DMS153 (cell line): ENCODE measurements around the gene DISP3.
"Not testable (repeated sequence)": the region's sequence is repeated elsewhere in the genome, so short reads cannot be mapped to it uniquely, and the experiment has no call there.

ENCODE experiments used
- DNase-seq: peaks from one replicate; lab custom pipeline; 2025; lab: John Stamatoyannopoulos, UW

The DISP3 gene

DNA sequence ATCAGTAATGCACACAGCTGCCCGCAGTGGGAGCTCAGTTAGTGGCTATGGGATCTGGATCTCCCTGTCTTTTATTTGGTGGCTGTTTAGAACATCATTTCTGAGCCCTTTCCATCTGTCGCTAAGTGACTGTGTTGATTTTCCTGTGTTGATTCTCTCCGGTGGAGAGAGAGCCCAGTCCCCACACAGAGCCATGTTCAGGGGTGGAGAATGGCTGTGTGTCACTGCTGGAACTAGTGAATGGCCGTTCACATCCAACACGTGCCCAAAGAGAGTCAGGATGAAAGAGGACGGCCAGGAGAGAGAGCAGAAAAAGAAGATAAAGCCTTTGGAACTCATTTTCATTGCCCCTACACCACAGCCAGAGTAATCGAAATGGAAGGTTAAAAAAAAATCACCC lies 99.0 kb downstream of the DISP3 start:
- DNase-seq, result no peak

DNA sequence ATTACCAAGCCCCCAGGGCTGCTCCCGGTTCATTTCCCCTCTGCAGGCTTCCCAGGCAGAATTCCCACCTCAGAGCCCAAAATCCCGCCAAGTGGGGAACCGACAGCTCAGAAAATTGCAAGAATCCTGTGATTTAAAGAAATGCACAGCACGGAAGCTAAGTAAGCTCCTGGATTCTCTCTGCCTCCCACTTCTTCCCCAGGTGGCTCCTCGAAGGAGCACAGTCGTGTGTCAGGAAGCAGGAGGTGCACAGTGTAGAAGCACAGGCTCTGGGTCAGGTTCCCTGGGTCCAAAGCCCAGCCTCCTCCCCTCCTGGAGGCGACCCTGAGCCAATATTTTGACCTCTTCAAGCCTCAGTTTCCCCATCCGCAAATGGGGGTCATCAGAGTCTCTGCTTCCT lies 100.6 kb downstream of the DISP3 start:
- no peak for DNase-seq

GRCh38 chr1:11580049-11580448 lies 101.1 kb downstream of the DISP3 start:
- not testable (repeated sequence) for DNase-seq

- DNase-seq, result no peak
Observed at GRCh38 chr1:11581445-11581991, 102.6 kb downstream of the DISP3 start.

- DNase-seq, result no peak
Observed at GRCh38 chr1:11585389-11585788, 106.4 kb downstream of the DISP3 start.
